ENCODE data around the gene PTPN23. TPM values are rescaled to one million over a fixed set of nuclear protein-coding genes. Genes with fewer than 3 reads are reported as not detected.

PTPN23 gene
- total RNA-seq, 3 donors from 2014 or later = 36.7 to 48.2 (median 43.6) TPM

DNA sequence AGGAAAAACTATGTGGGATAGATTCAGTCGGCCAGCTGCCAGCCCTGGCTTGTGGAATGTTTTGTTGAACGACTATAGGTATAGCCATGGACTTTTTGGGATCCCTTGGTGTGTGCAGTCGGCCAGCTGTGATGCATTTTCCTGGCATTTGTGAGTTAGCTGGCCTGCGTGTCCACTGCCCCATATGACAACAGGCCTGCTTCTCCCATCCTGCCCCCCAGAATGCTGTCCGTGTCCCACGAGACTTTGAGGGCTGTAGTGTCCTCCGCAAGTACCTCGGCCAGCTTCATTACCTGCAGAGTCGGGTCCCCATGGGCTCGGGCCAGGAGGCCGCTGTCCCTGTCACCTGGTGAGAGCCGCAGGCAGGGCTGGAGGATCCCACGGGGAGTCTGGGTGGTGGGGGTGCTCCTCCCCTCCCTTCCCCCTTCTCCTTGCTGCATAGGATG lies 23.6 kb downstream of the PTPN23 start:
- TF ChIP-seq, protein P1, sequence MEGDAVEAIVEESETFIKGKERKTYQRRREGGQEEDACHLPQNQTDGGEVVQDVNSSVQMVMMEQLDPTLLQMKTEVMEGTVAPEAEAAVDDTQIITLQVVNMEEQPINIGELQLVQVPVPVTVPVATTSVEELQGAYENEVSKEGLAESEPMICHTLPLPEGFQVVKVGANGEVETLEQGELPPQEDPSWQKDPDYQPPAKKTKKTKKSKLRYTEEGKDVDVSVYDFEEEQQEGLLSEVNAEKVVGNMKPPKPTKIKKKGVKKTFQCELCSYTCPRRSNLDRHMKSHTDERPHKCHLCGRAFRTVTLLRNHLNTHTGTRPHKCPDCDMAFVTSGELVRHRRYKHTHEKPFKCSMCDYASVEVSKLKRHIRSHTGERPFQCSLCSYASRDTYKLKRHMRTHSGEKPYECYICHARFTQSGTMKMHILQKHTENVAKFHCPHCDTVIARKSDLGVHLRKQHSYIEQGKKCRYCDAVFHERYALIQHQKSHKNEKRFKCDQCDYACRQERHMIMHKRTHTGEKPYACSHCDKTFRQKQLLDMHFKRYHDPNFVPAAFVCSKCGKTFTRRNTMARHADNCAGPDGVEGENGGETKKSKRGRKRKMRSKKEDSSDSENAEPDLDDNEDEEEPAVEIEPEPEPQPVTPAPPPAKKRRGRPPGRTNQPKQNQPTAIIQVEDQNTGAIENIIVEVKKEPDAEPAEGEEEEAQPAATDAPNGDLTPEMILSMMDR (IDR thresholded peaks at IDR 0.05) = no peak
- Histone ChIP-seq H3K9me3 (no peaks in the 10 kb centered on the region), H3K36me3 (ENCODE audit: low read depth) (peaks cover 9% of the 10 kb centered on the region), H3K4me1 (ENCODE audit: low read depth) (peaks cover 3% of the 10 kb centered on the region), H3K4me3 (no peak overlapping the region)
- ATAC-seq (no peak), DNase-seq (no peak)
- intact Hi-C loops (cut with DNase I, micrococcal nuclease) = no loop called here

DNA sequence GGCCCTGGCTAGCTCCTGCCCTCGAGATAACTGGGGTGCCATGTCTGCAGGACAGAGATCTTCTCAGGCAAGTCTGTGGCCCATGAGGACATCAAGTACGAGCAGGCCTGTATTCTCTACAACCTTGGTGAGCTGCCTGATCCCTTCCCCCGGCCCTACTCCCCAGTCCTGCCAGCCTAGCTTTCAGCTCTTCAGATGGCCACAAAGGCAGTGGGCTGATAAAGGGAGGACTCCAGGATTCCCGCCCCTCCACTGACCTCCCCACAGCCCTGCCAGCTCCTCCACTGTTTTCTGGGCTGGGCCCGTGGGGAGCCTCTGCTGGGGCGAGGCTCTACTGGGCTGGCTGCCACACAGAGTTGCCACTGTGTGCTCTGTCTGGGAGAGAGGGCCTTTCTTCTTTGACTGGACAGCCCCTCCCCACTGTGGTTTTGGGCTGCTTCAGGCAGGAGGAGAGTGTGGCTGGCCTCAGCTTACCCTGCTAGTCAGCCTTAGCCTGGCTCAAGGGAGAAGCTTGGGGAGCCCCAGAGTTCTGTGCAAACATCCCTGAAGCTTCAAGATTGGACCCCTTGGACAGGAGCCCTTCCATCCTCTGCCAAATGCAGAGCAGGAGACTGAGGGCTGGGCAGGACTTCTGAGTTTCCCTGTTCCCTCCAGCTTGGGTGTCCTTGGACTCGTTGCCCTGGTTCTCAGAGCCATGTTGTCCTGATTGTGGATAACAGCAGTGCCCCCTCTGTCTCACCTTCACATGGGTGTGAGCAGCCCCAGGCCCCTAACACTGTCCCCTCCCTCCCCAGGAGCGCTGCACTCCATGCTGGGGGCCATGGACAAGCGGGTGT lies 24.4 kb downstream of the PTPN23 start:
- intact Hi-C loops (cut with DNase I, micrococcal nuclease) = no loop called here
- Histone ChIP-seq H3K36me3 (ENCODE audit: low read depth) (peaks cover 9% of the 10 kb centered on the region), H3K4me3 (no peak overlapping the region), H3K4me1 (ENCODE audit: low read depth) (peaks cover 3% of the 10 kb centered on the region), H3K9me3 (no peaks in the 10 kb centered on the region)
- TF ChIP-seq, protein P1 (IDR thresholded peaks at IDR 0.05) = no peak
- ATAC-seq = peak; percentile 22
- peak in 1 of 3 donors; percentile 34 for DNase-seq

DNA sequence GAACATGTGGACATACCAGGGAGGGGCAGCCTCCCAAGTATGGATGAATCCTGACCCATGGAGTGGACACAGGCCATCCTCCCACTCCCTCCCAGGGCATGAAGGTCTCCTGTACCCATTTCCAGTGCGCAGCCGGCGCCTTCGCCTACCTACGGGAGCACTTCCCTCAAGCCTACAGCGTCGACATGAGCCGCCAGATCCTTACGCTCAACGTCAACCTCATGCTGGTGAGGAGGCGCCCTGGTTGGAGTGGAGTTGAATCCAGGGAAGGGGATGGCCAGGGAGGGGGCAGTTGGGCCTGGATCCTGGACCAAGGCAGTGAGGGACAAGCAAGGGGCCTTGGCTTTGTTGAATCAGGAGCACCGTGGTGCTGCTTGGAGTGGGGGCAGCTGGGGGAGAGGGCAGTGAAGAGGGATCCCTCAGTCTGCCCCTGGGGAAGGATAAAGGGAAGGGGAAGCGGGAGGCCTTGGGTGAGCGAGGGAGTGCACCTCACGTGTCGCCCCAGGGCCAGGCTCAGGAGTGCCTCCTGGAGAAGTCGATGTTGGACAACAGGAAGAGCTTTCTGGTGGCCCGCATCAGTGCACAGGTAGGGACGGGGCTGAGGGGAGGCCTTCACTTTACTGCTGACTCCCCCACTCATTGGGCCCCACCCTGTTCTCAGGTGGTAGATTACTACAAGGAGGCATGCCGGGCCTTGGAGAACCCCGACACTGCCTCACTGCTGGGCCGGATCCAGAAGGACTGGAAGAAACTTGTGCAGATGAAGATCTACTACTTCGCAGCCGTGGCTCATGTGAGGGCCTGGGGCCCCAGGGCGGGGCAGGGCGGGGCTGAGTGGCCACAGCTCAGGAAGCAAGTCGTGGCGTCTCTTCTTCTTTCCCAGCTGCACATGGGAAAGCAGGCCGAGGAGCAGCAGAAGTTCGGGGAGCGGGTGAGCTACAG lies 25.3 kb downstream of the PTPN23 start:
- Histone ChIP-seq H3K9me3 (no peaks in the 10 kb centered on the region), H3K36me3 (ENCODE audit: low read depth) (peaks cover 9% of the 10 kb centered on the region), H3K4me1 (ENCODE audit: low read depth) (peaks cover 3% of the 10 kb centered on the region), H3K4me3 (no peak overlapping the region)
- DNase-seq (peak in 1 of 3 donors; percentile 48), ATAC-seq (peak; percentile 28)
- intact Hi-C loops (cut with DNase I, micrococcal nuclease) = no loop called here
- TF ChIP-seq, protein P1 (IDR thresholded peaks at IDR 0.05) = no peak

DNA sequence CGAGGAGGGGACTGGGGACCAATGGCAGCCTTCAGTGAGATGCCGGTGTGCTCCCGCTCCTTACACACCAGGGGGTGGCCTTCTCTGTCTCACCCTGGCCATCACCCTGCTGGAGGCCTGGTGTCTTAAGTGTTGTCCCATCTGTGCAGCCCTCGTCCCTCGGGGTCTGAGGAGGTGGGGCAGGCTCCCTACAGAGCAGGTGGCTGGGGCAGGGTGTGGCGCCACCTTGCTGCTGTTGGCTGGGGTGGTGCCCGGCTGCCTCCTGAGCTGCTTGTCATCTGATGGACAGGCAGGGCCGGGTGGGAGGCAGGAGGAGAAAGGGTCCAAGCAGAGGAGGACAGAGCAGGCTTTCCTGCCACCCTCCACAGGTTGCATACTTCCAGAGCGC lies 25.9 kb downstream of the PTPN23 start:
- ATAC-seq (peak; percentile 45), DNase-seq (peak in 1 of 3 donors; percentile 35)
- Histone ChIP-seq H3K36me3 (ENCODE audit: low read depth) (peaks cover 9% of the 10 kb centered on the region), H3K4me3 (no peak overlapping the region), H3K4me1 (ENCODE audit: low read depth) (peaks cover 3% of the 10 kb centered on the region), H3K9me3 (no peaks in the 10 kb centered on the region)
- intact Hi-C loops (cut with DNase I, micrococcal nuclease) = no loop called here
- TF ChIP-seq, protein P1 (IDR thresholded peaks at IDR 0.05) = no peak

DNA sequence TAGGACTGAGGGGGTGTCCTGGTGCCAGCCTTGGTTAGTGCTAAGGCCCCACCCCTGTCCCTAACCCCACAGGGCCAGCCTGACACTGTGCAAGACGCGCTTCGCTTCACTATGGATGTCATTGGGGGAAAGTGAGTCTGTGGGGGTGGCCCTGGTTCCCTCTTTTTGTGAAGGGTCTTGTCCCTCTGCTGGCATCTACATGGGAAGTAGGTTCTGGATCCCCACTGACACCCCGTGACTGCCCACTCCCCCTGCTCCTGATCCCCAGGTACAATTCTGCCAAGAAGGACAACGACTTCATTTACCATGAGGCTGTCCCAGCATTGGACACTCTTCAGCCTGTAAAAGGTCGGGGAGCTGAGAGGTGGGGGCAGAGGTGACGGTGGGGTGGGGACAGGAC lies 26.4 kb downstream of the PTPN23 start:
- ATAC-seq (no peak), DNase-seq (no peak)
- Histone ChIP-seq H3K9me3 (no peaks in the 10 kb centered on the region), H3K4me3 (no peak overlapping the region), H3K36me3 (ENCODE audit: low read depth) (peaks cover 11% of the 10 kb centered on the region), H3K4me1 (ENCODE audit: low read depth) (peaks cover 3% of the 10 kb centered on the region)
- intact Hi-C loops (cut with DNase I, micrococcal nuclease) = no loop called here
- TF ChIP-seq, protein P1 (IDR thresholded peaks at IDR 0.05) = no peak

All from mucosa of descending colon (tissue), 3 donors.